ENCODE results near the gene CBLIF. TPM values are rescaled to one million over a fixed set of nuclear protein-coding genes. Genes with fewer than 3 reads are reported as not detected.

CBLIF gene
- total RNA-seq = not detected in 2 replicates

GRCh38 chr11:59845399-59845798 is at the start of gene CBLIF:
CBLIF (minus strand) TSS chr11:59845499; CDS start chr11:59845453, 46 bp downstream.

GRCh38 chr11:59878575-59878974 is 33.3 kb upstream of the CBLIF start, which contains the start of gene OOSP3:
OOSP3 (plus strand) TSS chr11:59878782; CDS start chr11:59878809, 27 bp downstream.

GRCh38 chr11:59866397-59866796 is 21.1 kb upstream of the CBLIF start, which contains the start of gene TCN1:
TCN1 (minus strand) TSS chr11:59866487; CDS start chr11:59866470, 17 bp downstream.

GRCh38 chr11:59810189-59810910 is 34.9 kb downstream of the CBLIF start, which contains the start of gene MRPL16:
MRPL16 (minus strand) TSS chr11:59810778; CDS start chr11:59810658, 120 bp downstream.

Other genes with a start within 250 kb of the CBLIF start
- 15.3 and 17.2 TPM in 2 replicates for gene OSBP, start 229.7 kb downstream of the CBLIF start, total RNA-seq
- 7.9 and 11.2 TPM in 2 replicates for gene PATL1, start 176.5 kb downstream of the CBLIF start, total RNA-seq
- gene OR10V1, start 131.7 kb downstream of the CBLIF start, total RNA-seq = not detected in 2 replicates
- gene STX3, start 90.1 kb downstream of the CBLIF start, total RNA-seq = 6.0 and 11.2 TPM in 2 replicates
- 29.6 and 36.9 TPM in 2 replicates for gene MRPL16, start 34.7 kb downstream of the CBLIF start, total RNA-seq
- gene TCN1, start 21.0 kb upstream of the CBLIF start, total RNA-seq = 0.65 TPM in 1 of 2 replicates, not detected in the other
- not detected in 2 replicates for gene OOSP3, start 33.3 kb upstream of the CBLIF start, total RNA-seq
- not detected in 2 replicates for gene OOSP1, start 92.9 kb upstream of the CBLIF start, total RNA-seq
- gene OOSP4A, start 118.5 kb upstream of the CBLIF start, total RNA-seq = not detected in 2 replicates
- not detected in 2 replicates for gene OOSP4B, start 171.7 kb upstream of the CBLIF start, total RNA-seq
- gene OOSP2, start 194.9 kb upstream of the CBLIF start, total RNA-seq = not detected in 2 replicates
- not detected in 2 replicates for gene MS4A3, start 211.2 kb upstream of the CBLIF start, total RNA-seq
- gene MS4A2, start 243.2 kb upstream of the CBLIF start, total RNA-seq = not detected in 2 replicates

Measured in cardiac atrium fibroblast (primary cell).